ENCODE measurements around the gene KRTAP2-4. TPM values are rescaled to one million over a fixed set of nuclear protein-coding genes. Genes with fewer than 3 reads are reported as not detected.

The KRTAP2-4 gene
- total RNA-seq, 2 experiments from 2014 or later = not detected

Other genes with a start within 250 kb of the KRTAP2-4 start
- 10 to 100 TPM; 20.7 to 22.0 TPM for gene KRT10, start 243.3 kb downstream of the KRTAP2-4 start, total RNA-seq
- gene KRT12, start 198.7 kb downstream of the KRTAP2-4 start, total RNA-seq = not detected
- gene KRT20, start 180.6 kb downstream of the KRTAP2-4 start, total RNA-seq = not detected
- not detected for gene KRT23, start 128.2 kb downstream of the KRTAP2-4 start, total RNA-seq
- not detected for gene KRT39, start 98.9 kb downstream of the KRTAP2-4 start, total RNA-seq
- gene KRT40, start 81.6 kb downstream of the KRTAP2-4 start, total RNA-seq = not detected
- gene KRTAP3-3, start 71.7 kb downstream of the KRTAP2-4 start, total RNA-seq = not detected
- gene KRTAP3-2, start 66.0 kb downstream of the KRTAP2-4 start, total RNA-seq = not detected
- not detected for gene KRTAP3-1, start 56.8 kb downstream of the KRTAP2-4 start, total RNA-seq
- not detected for gene KRTAP1-5, start 38.7 kb downstream of the KRTAP2-4 start, total RNA-seq
- not detected for gene KRTAP1-4, start 35.7 kb downstream of the KRTAP2-4 start, total RNA-seq
- gene KRTAP1-3, start 31.0 kb downstream of the KRTAP2-4 start, total RNA-seq = not detected
- gene KRTAP1-1, start 24.4 kb downstream of the KRTAP2-4 start, total RNA-seq = not detected
- not detected for gene KRTAP2-1, start 18.6 kb downstream of the KRTAP2-4 start, total RNA-seq
- not detected for gene KRTAP2-2, start 10.6 kb downstream of the KRTAP2-4 start, total RNA-seq
- not detected for gene KRTAP2-3, start 5.8 kb downstream of the KRTAP2-4 start, total RNA-seq
- gene KRTAP4-7, start 18.3 kb upstream of the KRTAP2-4 start, total RNA-seq = not detected
- gene KRTAP4-8, start 32.3 kb upstream of the KRTAP2-4 start, total RNA-seq = not detected
- not detected for gene KRTAP4-16, start 36.3 kb upstream of the KRTAP2-4 start, total RNA-seq
- gene KRTAP4-9, start 39.5 kb upstream of the KRTAP2-4 start, total RNA-seq = not detected
- not detected for gene KRTAP4-11, start 52.5 kb upstream of the KRTAP2-4 start, total RNA-seq
- not detected for gene KRTAP4-12, start 58.3 kb upstream of the KRTAP2-4 start, total RNA-seq
- not detected for gene KRTAP4-6, start 74.7 kb upstream of the KRTAP2-4 start, total RNA-seq
- not detected for gene KRTAP4-5, start 83.9 kb upstream of the KRTAP2-4 start, total RNA-seq
- not detected for gene KRTAP4-4, start 94.9 kb upstream of the KRTAP2-4 start, total RNA-seq
- gene KRTAP4-3, start 102.3 kb upstream of the KRTAP2-4 start, total RNA-seq = not detected
- gene KRTAP4-2, start 112.3 kb upstream of the KRTAP2-4 start, total RNA-seq = not detected
- not detected for gene KRTAP4-1, start 119.0 kb upstream of the KRTAP2-4 start, total RNA-seq
- gene KRTAP9-1, start 124.0 kb upstream of the KRTAP2-4 start, total RNA-seq = not detected
- not detected for gene KRTAP9-2, start 160.8 kb upstream of the KRTAP2-4 start, total RNA-seq
- not detected for gene KRTAP9-3, start 166.6 kb upstream of the KRTAP2-4 start, total RNA-seq
- not detected for gene KRTAP9-8, start 172.1 kb upstream of the KRTAP2-4 start, total RNA-seq
- gene KRTAP9-4, start 183.8 kb upstream of the KRTAP2-4 start, total RNA-seq = not detected
- gene KRTAP9-9, start 189.5 kb upstream of the KRTAP2-4 start, total RNA-seq = not detected
- gene KRTAP9-6, start 199.5 kb upstream of the KRTAP2-4 start, total RNA-seq = not detected
- not detected for gene KRTAP9-7, start 209.8 kb upstream of the KRTAP2-4 start, total RNA-seq
- not detected for gene KRTAP29-1, start 237.0 kb upstream of the KRTAP2-4 start, total RNA-seq
- under 1 TPM in 1 of 2 experiments, not detected in 1; 0.13 TPM for gene KRTAP16-1, start 243.4 kb upstream of the KRTAP2-4 start, total RNA-seq
- gene KRTAP17-1, start 249.8 kb upstream of the KRTAP2-4 start, total RNA-seq = not detected